GM12892 (cell line): ENCODE measurements around the gene LMBR1L.

Experiments
- POLR2A ChIP-seq: IDR thresholded peaks from 2 replicates; pipeline ENCODE4 v1.6.1; 2011; ENCODE audit warnings: low read depth, low read length, control low read depth
- POLR2AphosphoS5 ChIP-seq: IDR thresholded peaks from 2 replicates; pipeline ENCODE4 v1.6.1; 2011; ENCODE audit warnings: low read depth, low read length, control low read depth
- TAF1 ChIP-seq: IDR thresholded peaks from 2 replicates; pipeline ENCODE4 v1.6.1; 2011; ENCODE audit warnings: low read depth, mild to moderate bottlenecking, control low read depth, low read length, borderline replicate concordance

GRCh38 chr12:49051373-49051764 lies 59.3 kb downstream of the LMBR1L start:
- TF ChIP-seq POLR2AphosphoS5 (no peak), POLR2A (no peak), TAF1 (no peak)
